GM21367 (cell line): ENCODE results near the gene SFMBT2.
"Not testable (repeated sequence)": the region's sequence is repeated elsewhere in the genome, so short reads cannot be mapped to it uniquely, and the experiment has no call there.

ENCODE experiments used
- ATAC-seq: cut with Tn5 transposase; IDR thresholded peaks from one replicate; pipeline ENCODE4 v1.9.1; 2021; ENCODE audit not compliant: unreplicated experiment

Gene SFMBT2

GRCh38 chr10:7302392-7302906, 108.4 kb downstream of the SFMBT2 start:
- ATAC-seq = no peak

- no peak for ATAC-seq
These were observed 109.6 kb downstream of the SFMBT2 start for GRCh38 chr10:7301006-7301778.

- ATAC-seq = no peak
These were observed 110.4 kb downstream of the SFMBT2 start for GRCh38 chr10:7300384-7300971.

GRCh38 chr10:7299601-7300325, 111.1 kb downstream of the SFMBT2 start:
- ATAC-seq = not testable (repeated sequence)

GRCh38 chr10:7298495-7298894, 112.3 kb downstream of the SFMBT2 start:
- ATAC-seq = no peak

GRCh38 chr10:7297094-7297493, 113.7 kb downstream of the SFMBT2 start:
- no peak for ATAC-seq

- no peak for ATAC-seq
These were observed 114.2 kb downstream of the SFMBT2 start for GRCh38 chr10:7296648-7297047.

- no peak for ATAC-seq
These were observed 114.8 kb downstream of the SFMBT2 start for GRCh38 chr10:7296076-7296475.

- ATAC-seq = no peak
These were observed 117.4 kb downstream of the SFMBT2 start for GRCh38 chr10:7293378-7293920.

- no peak for ATAC-seq
These were observed 119.2 kb downstream of the SFMBT2 start for GRCh38 chr10:7291487-7292270.

- no peak for ATAC-seq
These were observed 122.7 kb downstream of the SFMBT2 start for GRCh38 chr10:7288060-7288690.

GRCh38 chr10:7287377-7287776, 123.5 kb downstream of the SFMBT2 start:
- ATAC-seq = no peak

- ATAC-seq = no peak
These were observed 125.1 kb downstream of the SFMBT2 start for GRCh38 chr10:7285522-7286322.

- ATAC-seq = no peak
These were observed 127.6 kb downstream of the SFMBT2 start for GRCh38 chr10:7283246-7283645.

- no peak for ATAC-seq
These were observed 128.4 kb downstream of the SFMBT2 start for GRCh38 chr10:7282457-7282856.

- no peak for ATAC-seq
These were observed 129.4 kb downstream of the SFMBT2 start for GRCh38 chr10:7281429-7281828.

- no peak for ATAC-seq
These were observed 131.5 kb downstream of the SFMBT2 start for GRCh38 chr10:7279303-7279702.

- no peak for ATAC-seq
These were observed 133.0 kb downstream of the SFMBT2 start for GRCh38 chr10:7277867-7278266.

GRCh38 chr10:7277432-7277831, 133.4 kb downstream of the SFMBT2 start:
- no peak for ATAC-seq
